Measurements from ENCODE around the gene ZRANB3. TPM values are rescaled to one million over a fixed set of nuclear protein-coding genes. Genes with fewer than 3 reads are reported as not detected.

Gene ZRANB3
- total and polyA plus RNA-seq, 10 donors = 2.2 to 11.1 (median 6.9) TPM

- Histone ChIP-seq H3K36me3 (no peaks in the 10 kb centered on the region), H3K4me1 (no peaks in the 10 kb centered on the region), H3K4me3 (no peak overlapping the region), H3K9me3 (peaks cover 0 to 9% (median 6%) of the 10 kb centered on the region in 8 donors), H3K27me3 (replicated peaks in 1 of 7) (no peaks in the 10 kb centered on the region), H3K27ac (no peak overlapping the region)
- TF ChIP-seq CTCF (IDR thresholded peaks at IDR 0.05 in 8 of 11, conservative IDR thresholded peaks at IDR 0.05 in 3 of 11) = no peak
- no peak for TF ChIP-seq POLR2AphosphoS5 (IDR thresholded peaks at IDR 0.05)
- no peak for TF ChIP-seq POLR2A (IDR thresholded peaks at IDR 0.05)
- intact Hi-C loops (cut with DNase I; ENCODE audit: low total_unique reads) = no loop called here
- no peak for DNase-seq
Measured at GRCh38 chr2:135279209-135279608, 251.8 kb downstream of the ZRANB3 start.

- Histone ChIP-seq H3K4me3 (no peak overlapping the region), H3K9me3 (peaks cover 0 to 9% (median 6%) of the 10 kb centered on the region in 8 donors), H3K4me1 (no peaks in the 10 kb centered on the region), H3K27me3 (replicated peaks in 1 of 7) (no peaks in the 10 kb centered on the region), H3K27ac (no peak overlapping the region), H3K36me3 (peaks cover 0 to 10% (median 0%) of the 10 kb centered on the region in 6 donors)
- WGBS, 5 donors = 83 to 90% (median 87%) methylated on average over 2 of the region's 2 CpGs
- no peak for DNase-seq
- TF ChIP-seq POLR2A (IDR thresholded peaks at IDR 0.05) = no peak
- TF ChIP-seq CTCF (IDR thresholded peaks at IDR 0.05 in 8 of 11, conservative IDR thresholded peaks at IDR 0.05 in 3 of 11) = no peak
- no peak for TF ChIP-seq POLR2AphosphoS5 (IDR thresholded peaks at IDR 0.05)
- intact Hi-C loops (cut with DNase I; ENCODE audit: low total_unique reads) = no loop called here
Measured at GRCh38 chr2:135276525-135276924, 254.5 kb downstream of the ZRANB3 start.

GRCh38 chr2:135271006-135271405, 260.0 kb downstream of the ZRANB3 start:
- H3K27me3 ChIP-seq (replicated peaks in 1 of 7) = no peaks in the 10 kb centered on the region
- H3K4me3 ChIP-seq = no peak overlapping the region
- H3K27ac ChIP-seq = no peak overlapping the region
- DNase-seq = no peak
- intact Hi-C loops (cut with DNase I; ENCODE audit: low total_unique reads) = no loop called here
- peaks cover 0 to 9% (median 6%) of the 10 kb centered on the region in 8 donors for H3K9me3 ChIP-seq
- 94 to 99% (median 97%) methylated on average over 2 of the region's 2 CpGs for WGBS, 5 donors
- no peak for TF ChIP-seq POLR2A (IDR thresholded peaks at IDR 0.05)
- no peak for TF ChIP-seq CTCF (IDR thresholded peaks at IDR 0.05 in 8 of 11, conservative IDR thresholded peaks at IDR 0.05 in 3 of 11)
- TF ChIP-seq POLR2AphosphoS5 (IDR thresholded peaks at IDR 0.05) = no peak
- no peaks in the 10 kb centered on the region for H3K4me1 ChIP-seq
- peaks cover 0 to 16% (median 0%) of the 10 kb centered on the region in 6 donors for H3K36me3 ChIP-seq

- DNase-seq = no peak
Measured at GRCh38 chr2:135265960-135266490, 265.0 kb downstream of the ZRANB3 start.

More at GRCh38 chr2:135265960-135266490, 265.0 kb downstream of the ZRANB3 start:
- no peaks in the 10 kb centered on the region for H3K27me3 ChIP-seq (replicated peaks in 1 of 7)
- H3K27ac ChIP-seq = no peak overlapping the region
- no peak overlapping the region for H3K4me3 ChIP-seq
- peaks cover 0 to 6% (median 0%) of the 10 kb centered on the region in 6 donors for H3K36me3 ChIP-seq
- no peaks in the 10 kb centered on the region for H3K4me1 ChIP-seq
- intact Hi-C loops (cut with DNase I; ENCODE audit: low total_unique reads) = no loop called here
- no peak for TF ChIP-seq CTCF (IDR thresholded peaks at IDR 0.05 in 8 of 11, conservative IDR thresholded peaks at IDR 0.05 in 3 of 11)
- TF ChIP-seq POLR2AphosphoS5 (IDR thresholded peaks at IDR 0.05) = no peak
- no peak for TF ChIP-seq POLR2A (IDR thresholded peaks at IDR 0.05)
- WGBS, 5 donors = 90 to 97% (median 95%) methylated on average over 6 of the region's 6 CpGs
- H3K9me3 ChIP-seq = no peaks in the 10 kb centered on the region

All from spleen (tissue), 11 donors.